ENCODE measurements around the gene NLRP6. TPM values are rescaled to one million over a fixed set of nuclear protein-coding genes. Genes with fewer than 3 reads are reported as not detected.
A peak's percentile ranks its signal among the peaks of the same experiment; 100 is the strongest.
"Not testable (repeated sequence)": the region's sequence is repeated elsewhere in the genome, so short reads cannot be mapped to it uniquely, and the experiment has no call there.

Gene NLRP6
- total RNA-seq, 2 experiments from 2014 or later, result 0.99 to 1.2 TPM

- POLR2A ChIA-PET, result interaction anchor here (2.1 to 4.0 kb wide), 2 partner anchors 12 to 41 kb away, joined by 8 to 47 read pairs; no protein-coding TSS in a partner anchor
- H3K9me3 Mint-ChIP-seq, result not testable (repeated sequence)
Observed at GRCh38 chr11:314554-314875, 36.3 kb downstream of the NLRP6 start.

GRCh38 chr11:315051-315481, 36.9 kb downstream of the NLRP6 start:
- DNase-seq, result peak; percentile 51
- Mint-ChIP-seq H3K4me1 (ENCODE audit: low read depth) (peaks cover 41% of the 10 kb centered on the region), H3K4me3 (peak overlapping the region; percentile 97), H3K27me3 (no peaks in the 10 kb centered on the region), H3K36me3 (peaks cover 30% of the 10 kb centered on the region), H3K27ac (peak overlapping the region; percentile 100), H3K9me3 (no peaks in the 10 kb centered on the region)
- intact Hi-C loops (cut with micrococcal nuclease), result loop anchor here (1.0 to 2.0 kb wide), 2 partner anchors 40 to 108 kb away; partner anchors contain the start of genes BET1L and RIC8A
- ChIA-PET CTCF (interaction anchor here (2.0 to 3.3 kb wide), 3 partner anchors 10 to 65 kb away, joined by 5 to 18 read pairs (median 14); no protein-coding TSS in a partner anchor), POLR2A (interaction anchor here (0.7 to 4.0 kb wide), 8 partner anchors 8 to 108 kb away, joined by 3 to 47 read pairs (median 4); partner anchors contain the start of genes BET1L and RIC8A)

More at GRCh38 chr11:314554-314875, 36.3 kb downstream of the NLRP6 start:
- H3K27me3 Mint-ChIP-seq, DNase-seq: not testable (repeated sequence)
- Mint-ChIP-seq H3K4me1 (ENCODE audit: low read depth) (peaks cover 36% of the 10 kb centered on the region), H3K27ac (peak overlapping the region; percentile 100), H3K36me3 (peaks cover 36% of the 10 kb centered on the region), H3K4me3 (peak overlapping the region; percentile 97)
- intact Hi-C loops (cut with micrococcal nuclease), result loop anchor here (1.0 to 2.0 kb wide), 3 partner anchors 45 to 108 kb away; partner anchors contain the start of genes BET1L, PSMD13, RIC8A and SIRT3
- CTCF ChIA-PET, result interaction anchor here (3.0 kb wide), 1 partner anchor 41 kb away, joined by 18 read pairs; no protein-coding TSS in a partner anchor

GRCh38 chr11:315516-315994, 37.3 kb downstream of the NLRP6 start:
- no peaks in the 10 kb centered on the region for H3K27me3 Mint-ChIP-seq
- H3K9me3 Mint-ChIP-seq, result no peaks in the 10 kb centered on the region
- peak; percentile 22 for DNase-seq
- POLR2A ChIA-PET, result interaction anchor here (0.7 to 4.0 kb wide), 10 partner anchors 9 to 220 kb away, joined by 3 to 47 read pairs (median 4); partner anchors contain the start of genes BET1L, PSMD13 and RIC8A
- H3K27ac Mint-ChIP-seq, result peak overlapping the region; percentile 100
- H3K36me3 Mint-ChIP-seq, result peaks cover 34% of the 10 kb centered on the region
- H3K4me3 Mint-ChIP-seq, result peak overlapping the region; percentile 97
- CTCF ChIA-PET, result interaction anchor here (0.9 to 3.3 kb wide), 4 partner anchors 10 to 66 kb away, joined by 3 to 18 read pairs (median 10); no protein-coding TSS in a partner anchor
- intact Hi-C loops (cut with micrococcal nuclease), result loop anchor here (1.0 to 2.0 kb wide), 2 partner anchors 40 to 109 kb away; partner anchors contain the start of genes BET1L and RIC8A
- peaks cover 45% of the 10 kb centered on the region for H3K4me1 Mint-ChIP-seq (ENCODE audit: low read depth)

- ChIA-PET POLR2A (interaction anchor here (0.8 to 4.0 kb wide), 14 partner anchors 8 to 220 kb away, joined by 3 to 47 read pairs (median 4); partner anchors contain the start of genes BET1L, IFITM2, PSMD13 and RIC8A), CTCF (interaction anchor here (0.9 to 3.3 kb wide), 8 partner anchors 7 to 109 kb away, joined by 3 to 18 read pairs (median 4); partner anchors contain the start of genes BET1L and RIC8A)
- peaks cover 47% of the 10 kb centered on the region for H3K4me1 Mint-ChIP-seq (ENCODE audit: low read depth)
- H3K27me3 Mint-ChIP-seq, result no peaks in the 10 kb centered on the region
- peak overlapping the region; percentile 86 for H3K4me3 Mint-ChIP-seq
- DNase-seq, result peak; percentile 57
- peaks cover 34% of the 10 kb centered on the region for H3K36me3 Mint-ChIP-seq
- peak overlapping the region; percentile 85 for H3K27ac Mint-ChIP-seq
- H3K9me3 Mint-ChIP-seq, result no peaks in the 10 kb centered on the region
- intact Hi-C loops (cut with micrococcal nuclease), result no loop called here
Observed at GRCh38 chr11:316031-316701, 38.0 kb downstream of the NLRP6 start.

- ChIA-PET CTCF (interaction anchor here (0.9 to 3.3 kb wide), 13 partner anchors 8 to 109 kb away, joined by 3 to 18 read pairs (median 4); partner anchors contain the start of genes BET1L, IFITM2, NLRP6 and RIC8A), POLR2A (interaction anchor here (0.7 to 4.0 kb wide), 11 partner anchors 8 to 219 kb away, joined by 3 to 47 read pairs (median 5); partner anchors contain the start of gene IFITM2)
- intact Hi-C loops (cut with micrococcal nuclease), result no loop called here
- DNase-seq, result peak; percentile 24
- Mint-ChIP-seq H3K9me3 (no peaks in the 10 kb centered on the region), H3K27me3 (no peaks in the 10 kb centered on the region), H3K4me3 (peak overlapping the region; percentile 86), H3K27ac (peak overlapping the region; percentile 85), H3K4me1 (ENCODE audit: low read depth) (peaks cover 45% of the 10 kb centered on the region), H3K36me3 (peaks cover 34% of the 10 kb centered on the region)
Observed at GRCh38 chr11:316891-317301, 38.7 kb downstream of the NLRP6 start.

GRCh38 chr11:317668-318404, 39.6 kb downstream of the NLRP6 start:
- Mint-ChIP-seq H3K36me3 (peaks cover 34% of the 10 kb centered on the region), H3K4me1 (ENCODE audit: low read depth) (peaks cover 37% of the 10 kb centered on the region), H3K27ac (peak overlapping the region; percentile 85), H3K4me3 (peak overlapping the region; percentile 86)
- ChIA-PET CTCF (interaction anchor here (0.9 to 3.3 kb wide), 10 partner anchors 9 to 45 kb away, joined by 3 to 16 read pairs (median 4); partner anchors contain the start of genes IFITM2 and NLRP6), POLR2A (interaction anchor here (0.9 to 4.0 kb wide), 5 partner anchors 9 to 49 kb away, joined by 3 to 47 read pairs (median 6); partner anchors contain the start of gene IFITM2)
- H3K27me3 Mint-ChIP-seq; intact Hi-C loops (cut with micrococcal nuclease); H3K9me3 Mint-ChIP-seq: not testable (repeated sequence)
- peak; percentile 63 for DNase-seq

- ChIA-PET CTCF (interaction anchor here (1.3 to 3.3 kb wide), 4 partner anchors 9 to 37 kb away, joined by 4 to 16 read pairs (median 10); no protein-coding TSS in a partner anchor), POLR2A (interaction anchor here (1.6 to 4.0 kb wide), 2 partner anchors 10 to 37 kb away, joined by 12 to 47 read pairs; no protein-coding TSS in a partner anchor)
- Mint-ChIP-seq H3K4me3 (peak overlapping the region; percentile 68), H3K36me3 (peaks cover 31% of the 10 kb centered on the region), H3K27ac (peak overlapping the region; percentile 72), H3K4me1 (ENCODE audit: low read depth) (peaks cover 29% of the 10 kb centered on the region)
- DNase-seq, result peak; percentile 13
- H3K27me3 Mint-ChIP-seq; intact Hi-C loops (cut with micrococcal nuclease); H3K9me3 Mint-ChIP-seq: not testable (repeated sequence)
Observed at GRCh38 chr11:318405-319120, 40.4 kb downstream of the NLRP6 start.

- CTCF ChIA-PET, result interaction anchor here (1.4 kb wide), 1 partner anchor 10 kb away, joined by 4 read pairs; no protein-coding TSS in a partner anchor
- H3K9me3 Mint-ChIP-seq; H3K27me3 Mint-ChIP-seq; intact Hi-C loops (cut with micrococcal nuclease): not testable (repeated sequence)
- DNase-seq, result peak; percentile 33
- peak overlapping the region; percentile 88 for H3K27ac Mint-ChIP-seq
- POLR2A ChIA-PET, result interaction anchor here (1.0 kb wide), 1 partner anchor 36 kb away, joined by 3 read pairs; no protein-coding TSS in a partner anchor
- peaks cover 30% of the 10 kb centered on the region for H3K4me1 Mint-ChIP-seq (ENCODE audit: low read depth)
- H3K4me3 Mint-ChIP-seq, result peak overlapping the region; percentile 68
- H3K36me3 Mint-ChIP-seq, result peaks cover 24% of the 10 kb centered on the region
Observed at GRCh38 chr11:319121-319887, 41.1 kb downstream of the NLRP6 start.

- intact Hi-C loops (cut with micrococcal nuclease), result loop anchor here (2.0 kb wide), 1 partner anchor 13 kb away; the partner anchor contains the start of gene IFITM2
Observed at GRCh38 chr11:319888-320273, 41.7 kb downstream of the NLRP6 start.

GRCh38 chr11:324156-324555, 45.9 kb downstream of the NLRP6 start:
- H3K27ac Mint-ChIP-seq, result no peak overlapping the region
- ChIA-PET CTCF (interaction anchor here (0.9 kb wide), 1 partner anchor 124 kb away, joined by 3 read pairs; no protein-coding TSS in a partner anchor), POLR2A (no interaction called here)
- intact Hi-C loops (cut with micrococcal nuclease), result no loop called here
- H3K4me3 Mint-ChIP-seq, result no peak overlapping the region
- peaks cover 4% of the 10 kb centered on the region for H3K36me3 Mint-ChIP-seq
- peaks cover 48% of the 10 kb centered on the region for H3K4me1 Mint-ChIP-seq (ENCODE audit: low read depth)
- no peaks in the 10 kb centered on the region for H3K27me3 Mint-ChIP-seq
- no peak for DNase-seq
- H3K9me3 Mint-ChIP-seq, result peaks cover 2% of the 10 kb centered on the region

More at GRCh38 chr11:319888-320273, 41.7 kb downstream of the NLRP6 start:
- ChIA-PET POLR2A (interaction anchor here (1.0 kb wide), 1 partner anchor 36 kb away, joined by 3 read pairs; no protein-coding TSS in a partner anchor), CTCF (interaction anchor here (1.4 kb wide), 1 partner anchor 10 kb away, joined by 4 read pairs; no protein-coding TSS in a partner anchor)
- peaks cover 34% of the 10 kb centered on the region for H3K4me1 Mint-ChIP-seq (ENCODE audit: low read depth)
- not testable (repeated sequence) for H3K27me3 Mint-ChIP-seq, H3K9me3 Mint-ChIP-seq
- H3K36me3 Mint-ChIP-seq, result peaks cover 19% of the 10 kb centered on the region
- peak overlapping the region; percentile 68 for H3K4me3 Mint-ChIP-seq
- peak; percentile 7 for DNase-seq
- H3K27ac Mint-ChIP-seq, result peak overlapping the region; percentile 88

Measured in activated CD4-positive, alpha-beta memory T cell treated with anti-CD3 and anti-CD28 coated beads for 36 hours (primary cell).